ENCODE results near the gene RNU7-1. TPM values are rescaled to one million over a fixed set of nuclear protein-coding genes. Genes with fewer than 3 reads are reported as not detected.

RNU7-1 gene
- total and polyA plus RNA-seq, 2 of the 4 experiments (the other 2 are of a cell fraction): not detected

- H4K5ac ChIP-seq (ENCODE audit: low read depth, low read length): peak overlapping the region; percentile 49
- in situ Hi-C loops (cut with MboI; ENCODE audit: low sequenced_read_pairs) (no loop called here), dilution Hi-C loops (cut with HindIII; ENCODE audit: low sequenced_read_pairs, unreplicated experiment) (no loop called here), intact Hi-C loops (cut with micrococcal nuclease) (no loop called here)
- peak overlapping the region; percentile 98 for H3K4me2 ChIP-seq (ENCODE audit: low read depth, low read length)
- H2AK9ac ChIP-seq (replicated peaks; ENCODE audit: low read depth, low read length, poor library complexity): peak overlapping the region; percentile 94
- peaks cover 11 to 50% of the 10 kb centered on the region in 2 experiments; a peak in 3 of 4 replicates for H3K79me1 ChIP-seq (ENCODE audit: low read depth in 1 of 2, low read length in 2 of 2)
- POLR2A ChIA-PET (ENCODE audit: unreplicated experiment): interaction anchor here (0.6 kb wide), 1 partner anchor 33 kb away, joined by 3 read pairs; no protein-coding TSS in a partner anchor
- H2BK5ac ChIP-seq (ENCODE audit: low read depth, low read length, poor library complexity, severe bottlenecking): peak overlapping the region; percentile 89
- H4K91ac ChIP-seq (ENCODE audit: insufficient read depth, low read depth, low read length): no peak overlapping the region
- peaks cover 43% of the 10 kb centered on the region for H4K20me1 ChIP-seq (ENCODE audit: insufficient read depth, low read length)
- peaks cover 7% of the 10 kb centered on the region for H3K36me3 ChIP-seq (ENCODE audit: control insufficient read depth, insufficient read depth, low read length)
- no peak for TF ChIP-seq MXI1 (IDR thresholded peaks at IDR 0.05; ENCODE audit: borderline replicate concordance, low read depth, low read length)
- TF ChIP-seq, protein P1, sequence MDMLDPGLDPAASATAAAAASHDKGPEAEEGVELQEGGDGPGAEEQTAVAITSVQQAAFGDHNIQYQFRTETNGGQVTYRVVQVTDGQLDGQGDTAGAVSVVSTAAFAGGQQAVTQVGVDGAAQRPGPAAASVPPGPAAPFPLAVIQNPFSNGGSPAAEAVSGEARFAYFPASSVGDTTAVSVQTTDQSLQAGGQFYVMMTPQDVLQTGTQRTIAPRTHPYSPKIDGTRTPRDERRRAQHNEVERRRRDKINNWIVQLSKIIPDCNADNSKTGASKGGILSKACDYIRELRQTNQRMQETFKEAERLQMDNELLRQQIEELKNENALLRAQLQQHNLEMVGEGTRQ (IDR thresholded peaks at IDR 0.05; ENCODE audit: low read depth, low read length): no peak
- TF ChIP-seq NFE2L2 (IDR thresholded peaks at IDR 0.05; ENCODE audit: low read depth, low read length): no peak
- TF ChIP-seq RFX5 (IDR thresholded peaks at IDR 0.05; ENCODE audit: low read depth, low read length): no peak
- no peak for TF ChIP-seq BHLHE40 (IDR thresholded peaks at IDR 0.05; ENCODE audit: low read depth, low read length)
- TF ChIP-seq CHD1 (IDR thresholded peaks at IDR 0.05; ENCODE audit: low read depth, low read length): no peak
- TF ChIP-seq, protein P2, sequence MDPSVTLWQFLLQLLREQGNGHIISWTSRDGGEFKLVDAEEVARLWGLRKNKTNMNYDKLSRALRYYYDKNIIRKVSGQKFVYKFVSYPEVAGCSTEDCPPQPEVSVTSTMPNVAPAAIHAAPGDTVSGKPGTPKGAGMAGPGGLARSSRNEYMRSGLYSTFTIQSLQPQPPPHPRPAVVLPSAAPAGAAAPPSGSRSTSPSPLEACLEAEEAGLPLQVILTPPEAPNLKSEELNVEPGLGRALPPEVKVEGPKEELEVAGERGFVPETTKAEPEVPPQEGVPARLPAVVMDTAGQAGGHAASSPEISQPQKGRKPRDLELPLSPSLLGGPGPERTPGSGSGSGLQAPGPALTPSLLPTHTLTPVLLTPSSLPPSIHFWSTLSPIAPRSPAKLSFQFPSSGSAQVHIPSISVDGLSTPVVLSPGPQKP (IDR thresholded peaks at IDR 0.05; ENCODE audit: borderline replicate concordance, low read depth, low read length): no peak
- TF ChIP-seq MAZ (IDR thresholded peaks at IDR 0.05; ENCODE audit: borderline replicate concordance, low read depth, low read length): no peak; the same call in 1 of the 2 replicates
- no peak for TF ChIP-seq POLR2A (IDR thresholded peaks at IDR 0.05; ENCODE audit: low read depth, low read length)
- TF ChIP-seq CTCF (conservative IDR thresholded peaks at IDR 0.05; ENCODE audit: low read depth, low read length): no peak
- no peak for TF ChIP-seq RCOR1 (IDR thresholded peaks at IDR 0.05; ENCODE audit: insufficient replicate concordance, low read length)
- TF ChIP-seq RAD21 (IDR thresholded peaks at IDR 0.05; ENCODE audit: low read length): no peak
- no peak for TF ChIP-seq MAFK (IDR thresholded peaks at IDR 0.05; ENCODE audit: low read depth, low read length)
- no peak for TF ChIP-seq FOS (IDR thresholded peaks at IDR 0.05; ENCODE audit: low read depth, low read length)
- H3K9ac ChIP-seq (ENCODE audit: low read depth, low read length): peak overlapping the region; percentile 76
- H3K14ac ChIP-seq (replicated peaks; ENCODE audit: low read depth, low read length): peak overlapping the region; percentile 91
- peak overlapping the region; percentile 0; the same call in 1 of the 2 replicates for H3K18ac ChIP-seq (ENCODE audit: low read depth, low read length)
- peaks cover 8% of the 10 kb centered on the region for H3K9me1 ChIP-seq (ENCODE audit: insufficient read depth, low read length)
- H2BK15ac ChIP-seq (ENCODE audit: low read depth, low read length): no peak overlapping the region
- ATAC-seq (ENCODE audit: low read depth) (no peak; the same call in 1 of the 2 replicates), DNase-seq (no peak)
- no peaks in the 10 kb centered on the region for H3K9me3 ChIP-seq (ENCODE audit: control insufficient read depth, insufficient read depth, low read length)
- peak overlapping the region; percentile 96 for H3K23ac ChIP-seq (ENCODE audit: low read depth, low read length)
- H3K4me1 ChIP-seq (ENCODE audit: control insufficient read depth, insufficient read depth, low read length): peaks cover 26% of the 10 kb centered on the region
- no peak overlapping the region for H2BK120ac ChIP-seq (ENCODE audit: low read depth, low read length)
- peak overlapping the region; percentile 93 for H3K4me3 ChIP-seq (ENCODE audit: insufficient read depth, low read depth, low read length)
- no peak overlapping the region for H2BK20ac ChIP-seq (ENCODE audit: low read depth, low read length)
- peak overlapping the region; percentile 59 for H2AFZ ChIP-seq (replicated peaks; ENCODE audit: low read length, poor library complexity)
- peak overlapping the region; percentile 95 for H3K27ac ChIP-seq (ENCODE audit: insufficient read depth, low read length)
- WGBS, 2 experiments (ENCODE audit: extremely low coverage in 2 of 2, insufficient read length in 1 of 2): 0% methylated on average over 13 of the region's 79 CpGs; no CpG with 5 or more reads in 1 of the 2 experiments
- BruUV-seq (replicated peaks): no TSS peak
- peak overlapping the region; percentile 51 for H2AK5ac ChIP-seq (ENCODE audit: low read depth, low read length)
- H3K4ac ChIP-seq (ENCODE audit: low read depth, low read length): peak overlapping the region; percentile 83
- no peaks in the 10 kb centered on the region for H3K27me3 ChIP-seq (ENCODE audit: control insufficient read depth, insufficient read depth, low read length)
- 0 out of 2 replicates have a peak overlapping the region, but pooled peaks have one; percentile 76 for H3K56ac ChIP-seq (ENCODE audit: extremely low read depth, insufficient read depth, low read length)
- peak overlapping the region in 1 of 2 experiments; percentile 54; a peak in 2 of 4 replicates for H4K8ac ChIP-seq (ENCODE audit: low read depth in 2 of 2, low read length in 2 of 2)
- CTCF ChIA-PET: interaction anchor here (0.6 kb wide), 1 partner anchor 874 kb away, joined by 3 read pairs; no protein-coding TSS in a partner anchor
Measured at GRCh38 chr12:6928022-6928702, 15.5 kb upstream of the RNU7-1 start.

All from IMR-90 (cell line).